MM.1S (cell line): ENCODE measurements around the gene RREB1.

ENCODE experiments used
- CTCF ChIP-seq: fragments of 300-600 bp; sonication (generic); IDR thresholded peaks from 2 replicates; pipeline ENCODE4 v1.5.1; 2016; ENCODE audit warnings: antibody characterized with exemption, low read length, mixed read lengths
- EZH2 ChIP-seq: fragments of 300-600 bp; sonication (generic); optimal IDR thresholded peaks from 2 replicates; pipeline ENCODE3; 2017; ENCODE audit warnings: low read depth, mild to moderate bottlenecking, antibody characterized with exemption, low read length, mixed read lengths
- EZH2phosphoT487 ChIP-seq: fragments of 300-600 bp; sonication (generic); IDR thresholded peaks from 2 replicates; pipeline ENCODE4 v1.6.1; 2018; ENCODE audit warnings: antibody characterized with exemption, low read length

GRCh38 chr6:7282097-7282906 is 174.5 kb downstream of the RREB1 start:
- TF ChIP-seq CTCF (no peak), EZH2phosphoT487 (no peak), EZH2 (no peak)
